Fibroblast of lung (primary cell): ENCODE results near the gene ADGRB3. TPM values are rescaled to one million over a fixed set of nuclear protein-coding genes. Genes with fewer than 3 reads are reported as not detected.

Experiments used
- DNase-seq, 2 donors: peaks; one replicate each; pipeline versions ENCODE4 v3.0.0 to v3.0.0-alpha.2; 2010; ENCODE audit warnings: low read depth in 2 of 2
- H2AFZ ChIP-seq: 2 replicates; pipeline ENCODE4 v1.5.1; 2012; ENCODE audit warnings: low read length, control low read depth, inconsistent platforms
- H3K27ac ChIP-seq: 2 replicates; pipeline ENCODE4 v1.5.1; 2011; ENCODE audit warnings: low read length, control low read depth; ENCODE audit not compliant: insufficient read depth
- H3K27me3 ChIP-seq: 2 replicates; pipeline ENCODE4 v1.5.1; 2011; ENCODE audit warnings: mild to moderate bottlenecking, low read length; ENCODE audit not compliant: control insufficient read depth, insufficient read depth
- H3K36me3 ChIP-seq: 2 replicates; pipeline ENCODE4 v1.5.1; 2011; ENCODE audit warnings: low read length; ENCODE audit not compliant: control insufficient read depth, insufficient read depth
- H3K4me1 ChIP-seq: 2 replicates; pipeline ENCODE4 v1.5.1; 2011; ENCODE audit warnings: low read length; ENCODE audit not compliant: control insufficient read depth, insufficient read depth; ENCODE audit errors: extremely low read depth
- H3K4me2 ChIP-seq: 2 replicates; pipeline ENCODE4 v1.5.1; 2011; ENCODE audit warnings: low read length, control low read depth; ENCODE audit not compliant: insufficient read depth; ENCODE audit errors: extremely low read depth
- H3K4me3 ChIP-seq, 4 experiments: fragments of 200-600 bp in 1 of 4; sonication (generic) in 1 of 4; replicated peaks in 1 of 4; 2 replicates each; pipeline ENCODE4 v1.5.1; 2011 to 2016; ENCODE audit warnings: low read length in 4 of 4, low read depth in 3 of 4, mild to moderate bottlenecking in 3 of 4, control low read depth in 2 of 4, inconsistent platforms in 1 of 4, mixed read lengths in 1 of 4; ENCODE audit not compliant: insufficient read depth in 1 of 4; ENCODE audit errors: control extremely low read depth in 1 of 4
- H3K79me2 ChIP-seq: 2 replicates; pipeline ENCODE4 v1.5.1; 2012; ENCODE audit warnings: mild to moderate bottlenecking, low read length, inconsistent platforms; ENCODE audit not compliant: control insufficient read depth, insufficient read depth
- H3K9ac ChIP-seq: 2 replicates; pipeline ENCODE4 v1.5.1; 2011; ENCODE audit warnings: mild to moderate bottlenecking, low read length, control low read depth; ENCODE audit not compliant: insufficient read depth
- H3K9me3 ChIP-seq: 2 replicates; pipeline ENCODE4 v1.5.1; 2012; ENCODE audit warnings: low read depth, low read length; ENCODE audit not compliant: control insufficient read depth, insufficient read depth
- H4K20me1 ChIP-seq: 2 replicates; pipeline ENCODE4 v1.5.1; 2011; ENCODE audit warnings: low read length; ENCODE audit not compliant: control insufficient read depth, insufficient read depth; ENCODE audit errors: extremely low read depth
- EZH2 ChIP-seq: IDR thresholded peaks from 2 replicates; pipeline ENCODE4 v1.5.1; 2012; ENCODE audit warnings: low read length, control low read depth, mild to moderate bottlenecking; ENCODE audit errors: missing control alignments
- polyA plus RNA-seq, 2 donors: library from polyadenylated mRNA; depleted of rRNA in 1 of 2; stranded (reverse) in 1 of 2; unstranded in 1 of 2; fragments of >200 nt; gene quantifications; 2 replicates each; pipeline ENCODE4 v1.2.1, GENCODE V29; 2011 to 2012; ENCODE audit warnings: missing spikeins in 1 of 2
- total RNA-seq: library from RNA; depleted of rRNA; stranded (reverse); fragments of >200 nt; gene quantifications from 2 replicates; pipeline ENCODE4 v1.2.1, GENCODE V29; 2014
- TF ChIP-seq, protein P1 (sequence below), 2 donors: IDR thresholded peaks in 1 of 2; conservative IDR thresholded peaks in 1 of 2; 1 replicate in 1 of 2; 2 replicates in 1 of 2; pipeline ENCODE4 v1.5.1; 2011 to 2012; ENCODE audit warnings: low read length in 2 of 2, control low read depth in 1 of 2, inconsistent platforms in 1 of 2, low read depth in 1 of 2, mild to moderate bottlenecking in 1 of 2

Gene ADGRB3
- total and polyA plus RNA-seq, 2 donors (not counting 1 experiment from before 2014, with no cell fraction given), result 0.33 TPM; not detected in 1

GRCh38 chr6:68677058-68677457 is 42.0 kb downstream of the ADGRB3 start:
- H4K20me1 ChIP-seq, result no peaks in the 10 kb centered on the region
- no peaks in the 10 kb centered on the region for H3K4me1 ChIP-seq
- H3K9me3 ChIP-seq, result no peaks in the 10 kb centered on the region
- no peak overlapping the region for H3K4me2 ChIP-seq
- no peak overlapping the region for H3K27ac ChIP-seq
- no peak overlapping the region for H3K9ac ChIP-seq
- H3K36me3 ChIP-seq, result no peaks in the 10 kb centered on the region
- TF ChIP-seq, protein P1, sequence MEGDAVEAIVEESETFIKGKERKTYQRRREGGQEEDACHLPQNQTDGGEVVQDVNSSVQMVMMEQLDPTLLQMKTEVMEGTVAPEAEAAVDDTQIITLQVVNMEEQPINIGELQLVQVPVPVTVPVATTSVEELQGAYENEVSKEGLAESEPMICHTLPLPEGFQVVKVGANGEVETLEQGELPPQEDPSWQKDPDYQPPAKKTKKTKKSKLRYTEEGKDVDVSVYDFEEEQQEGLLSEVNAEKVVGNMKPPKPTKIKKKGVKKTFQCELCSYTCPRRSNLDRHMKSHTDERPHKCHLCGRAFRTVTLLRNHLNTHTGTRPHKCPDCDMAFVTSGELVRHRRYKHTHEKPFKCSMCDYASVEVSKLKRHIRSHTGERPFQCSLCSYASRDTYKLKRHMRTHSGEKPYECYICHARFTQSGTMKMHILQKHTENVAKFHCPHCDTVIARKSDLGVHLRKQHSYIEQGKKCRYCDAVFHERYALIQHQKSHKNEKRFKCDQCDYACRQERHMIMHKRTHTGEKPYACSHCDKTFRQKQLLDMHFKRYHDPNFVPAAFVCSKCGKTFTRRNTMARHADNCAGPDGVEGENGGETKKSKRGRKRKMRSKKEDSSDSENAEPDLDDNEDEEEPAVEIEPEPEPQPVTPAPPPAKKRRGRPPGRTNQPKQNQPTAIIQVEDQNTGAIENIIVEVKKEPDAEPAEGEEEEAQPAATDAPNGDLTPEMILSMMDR (conservative IDR thresholded peaks at IDR 0.05 in 1 of 2, IDR thresholded peaks at IDR 0.05 in 1 of 2; ENCODE audit: low read depth in 1 of 2, low read length in 2 of 2), result no peak
- no peak for TF ChIP-seq EZH2
- H3K79me2 ChIP-seq, result no peaks in the 10 kb centered on the region
- no peak overlapping the region for H2AFZ ChIP-seq
- DNase-seq, result peak in 1 of 2 donors; percentile 17
- H3K4me3 ChIP-seq, result no peak overlapping the region
- no peaks in the 10 kb centered on the region for H3K27me3 ChIP-seq

DNA sequence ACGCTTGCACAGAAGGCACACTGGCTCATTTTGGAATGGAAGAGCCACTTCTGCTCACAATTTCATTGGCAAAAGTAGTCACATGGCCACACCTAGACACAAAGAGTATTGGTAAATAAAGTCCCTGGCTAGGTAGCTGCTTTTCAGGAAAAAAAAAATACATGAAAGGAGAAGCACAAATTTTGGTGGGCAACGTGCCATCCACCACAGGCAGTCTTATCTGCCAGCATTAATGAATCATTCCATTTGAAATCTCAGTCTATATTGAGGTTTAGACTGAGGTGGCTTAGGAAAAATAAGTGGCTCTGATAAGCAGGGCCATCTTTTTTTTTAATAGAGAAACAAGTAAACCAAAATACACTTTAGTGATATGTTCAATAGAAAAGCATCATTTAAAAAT is 44.3 kb downstream of the ADGRB3 start:
- H3K27ac ChIP-seq, result no peak overlapping the region
- H3K79me2 ChIP-seq, result no peaks in the 10 kb centered on the region
- no peaks in the 10 kb centered on the region for H3K9me3 ChIP-seq
- H3K4me3 ChIP-seq, result no peak overlapping the region
- no peak for TF ChIP-seq EZH2
- TF ChIP-seq, protein P1 (conservative IDR thresholded peaks at IDR 0.05 in 1 of 2, IDR thresholded peaks at IDR 0.05 in 1 of 2; ENCODE audit: low read depth in 1 of 2, low read length in 2 of 2), result no peak
- no peaks in the 10 kb centered on the region for H4K20me1 ChIP-seq
- no peak overlapping the region for H3K4me2 ChIP-seq
- no peaks in the 10 kb centered on the region for H3K4me1 ChIP-seq
- no peaks in the 10 kb centered on the region for H3K36me3 ChIP-seq
- DNase-seq, result peak in 1 of 2 donors; percentile 12
- no peaks in the 10 kb centered on the region for H3K27me3 ChIP-seq
- H3K9ac ChIP-seq, result no peak overlapping the region
- H2AFZ ChIP-seq, result no peak overlapping the region

- Histone ChIP-seq H3K4me3 (no peak overlapping the region), H4K20me1 (no peaks in the 10 kb centered on the region), H3K4me2 (no peak overlapping the region), H2AFZ (no peak overlapping the region), H3K4me1 (no peaks in the 10 kb centered on the region), H3K36me3 (no peaks in the 10 kb centered on the region), H3K9ac (no peak overlapping the region), H3K79me2 (no peaks in the 10 kb centered on the region), H3K27me3 (no peaks in the 10 kb centered on the region), H3K27ac (no peak overlapping the region), H3K9me3 (no peaks in the 10 kb centered on the region)
- DNase-seq, result no peak
- TF ChIP-seq EZH2, result no peak
- TF ChIP-seq, protein P1 (conservative IDR thresholded peaks at IDR 0.05 in 1 of 2, IDR thresholded peaks at IDR 0.05 in 1 of 2; ENCODE audit: low read depth in 1 of 2, low read length in 2 of 2), result no peak
Measured at GRCh38 chr6:68680264-68680663, 45.2 kb downstream of the ADGRB3 start.
